ENCODE results near the gene CRYAB. TPM values are rescaled to one million over a fixed set of nuclear protein-coding genes. Genes with fewer than 3 reads are reported as not detected.

Gene CRYAB
- total and polyA plus RNA-seq, 2 donors (not counting 1 experiment from before 2014, with no cell fraction given), result not detected

- no peak overlapping the region for H3K4me3 Mint-ChIP-seq
- Histone ChIP-seq H3K9ac (ENCODE audit: low read length) (no peak overlapping the region), H3K9me3 (ENCODE audit: control extremely low read depth in 1 of 3, control insufficient read depth in 2 of 3, insufficient read depth in 1 of 3, low read length in 2 of 3) (no peaks in the 10 kb centered on the region), H3K27me3 (replicated peaks in 1 of 4; ENCODE audit: control extremely low read depth in 1 of 4, control insufficient read depth in 3 of 4, insufficient read depth in 4 of 4, low read length in 3 of 4) (no peaks in the 10 kb centered on the region), H3K4me2 (replicated peaks; ENCODE audit: low read depth, low read length, poor library complexity, severe bottlenecking) (no peak overlapping the region), H3K27ac (ENCODE audit: low read length in 2 of 2) (no peak overlapping the region), H4K20me1 (ENCODE audit: control insufficient read depth, insufficient read depth, low read length, poor library complexity, severe bottlenecking) (no peaks in the 10 kb centered on the region), H3K4me3 (ENCODE audit: control extremely low read depth in 1 of 5, extremely low read depth in 1 of 5, insufficient read depth in 1 of 5, low read depth in 2 of 5, low read length in 4 of 5) (no peak overlapping the region), H2AFZ (ENCODE audit: insufficient read depth, low read depth, low read length, poor library complexity, severe bottlenecking) (no peak overlapping the region), H3K79me2 (ENCODE audit: control insufficient read depth, insufficient read depth, low read length) (no peaks in the 10 kb centered on the region), H3K36me3 (replicated peaks in 1 of 2; ENCODE audit: control extremely low read depth in 1 of 2, control insufficient read depth in 1 of 2, extremely low read depth in 1 of 2, insufficient read depth in 2 of 2, low read length in 1 of 2) (no peaks in the 10 kb centered on the region), H3K4me1 (ENCODE audit: control insufficient read depth in 2 of 2, insufficient read depth in 2 of 2, low read length in 2 of 2) (peaks cover 9% of the 10 kb centered on the region in 2 donors)
- DNase-seq (no peak), ATAC-seq (ENCODE audit: low read depth) (no peak)
- CTCF ChIA-PET, result interaction anchor here (1.4 to 2.9 kb wide), 2 partner anchors 20 to 162 kb away, joined by 4 to 6 read pairs; no protein-coding TSS in a partner anchor
- POLR2A ChIA-PET, result no interaction called here
- no peak overlapping the region for H3K27ac Mint-ChIP-seq
- no peak for TF ChIP-seq EZH2 (IDR thresholded peaks at IDR 0.05; ENCODE audit: borderline replicate concordance, insufficient read depth, low read depth, low read length, poor library complexity, severe bottlenecking)
- TF ChIP-seq CTCF (IDR thresholded peaks at IDR 0.05), result no peak
- peaks cover 9% of the 10 kb centered on the region for H3K4me1 Mint-ChIP-seq
- WGBS (ENCODE audit: insufficient coverage), result 100% methylated on average over 1 of the region's 3 CpGs
- intact Hi-C loops (cut with micrococcal nuclease), result no loop called here
- H3K27me3 Mint-ChIP-seq, result no peaks in the 10 kb centered on the region
- no peaks in the 10 kb centered on the region for H3K9me3 Mint-ChIP-seq (ENCODE audit: insufficient read depth)
Observed at GRCh38 chr11:111951565-111951964, 40.0 kb upstream of the CRYAB start.

- DNase-seq (no peak), ATAC-seq (ENCODE audit: low read depth) (no peak)
- Mint-ChIP-seq H3K27me3 (no peaks in the 10 kb centered on the region), H3K4me3 (no peak overlapping the region), H3K4me1 (peaks cover 10% of the 10 kb centered on the region), H3K27ac (no peak overlapping the region), H3K9me3 (ENCODE audit: insufficient read depth) (no peaks in the 10 kb centered on the region)
- Histone ChIP-seq H4K20me1 (ENCODE audit: control insufficient read depth, insufficient read depth, low read length, poor library complexity, severe bottlenecking) (no peaks in the 10 kb centered on the region), H3K9me3 (ENCODE audit: control extremely low read depth in 1 of 3, control insufficient read depth in 2 of 3, insufficient read depth in 1 of 3, low read length in 2 of 3) (no peaks in the 10 kb centered on the region), H3K27ac (ENCODE audit: low read length in 2 of 2) (no peak overlapping the region), H2AFZ (ENCODE audit: insufficient read depth, low read depth, low read length, poor library complexity, severe bottlenecking) (no peak overlapping the region), H3K27me3 (replicated peaks in 1 of 4; ENCODE audit: control extremely low read depth in 1 of 4, control insufficient read depth in 3 of 4, insufficient read depth in 4 of 4, low read length in 3 of 4) (no peaks in the 10 kb centered on the region), H3K4me2 (replicated peaks; ENCODE audit: low read depth, low read length, poor library complexity, severe bottlenecking) (no peak overlapping the region), H3K4me3 (ENCODE audit: control extremely low read depth in 1 of 5, extremely low read depth in 1 of 5, insufficient read depth in 1 of 5, low read depth in 2 of 5, low read length in 4 of 5) (no peak overlapping the region), H3K36me3 (replicated peaks in 1 of 2; ENCODE audit: control extremely low read depth in 1 of 2, control insufficient read depth in 1 of 2, extremely low read depth in 1 of 2, insufficient read depth in 2 of 2, low read length in 1 of 2) (no peaks in the 10 kb centered on the region), H3K4me1 (ENCODE audit: control insufficient read depth in 2 of 2, insufficient read depth in 2 of 2, low read length in 2 of 2) (peaks cover 10 to 12% of the 10 kb centered on the region in 2 donors), H3K9ac (ENCODE audit: low read length) (no peak overlapping the region), H3K79me2 (ENCODE audit: control insufficient read depth, insufficient read depth, low read length) (no peaks in the 10 kb centered on the region)
- ChIA-PET CTCF (no interaction called here), POLR2A (no interaction called here)
- 67% methylated on average over 3 of the region's 7 CpGs for WGBS (ENCODE audit: insufficient coverage)
- no peak for TF ChIP-seq EZH2 (IDR thresholded peaks at IDR 0.05; ENCODE audit: borderline replicate concordance, insufficient read depth, low read depth, low read length, poor library complexity, severe bottlenecking)
- no peak for TF ChIP-seq CTCF (IDR thresholded peaks at IDR 0.05)
- intact Hi-C loops (cut with micrococcal nuclease), result no loop called here
Observed at GRCh38 chr11:111949519-111950426, 38.2 kb upstream of the CRYAB start.
